ENCODE results near the gene ABCA1. TPM values are rescaled to one million over a fixed set of nuclear protein-coding genes. Genes with fewer than 3 reads are reported as not detected.

The ABCA1 gene
- total RNA-seq, 3 donors from 2014 or later (not counting 1 experiment from before 2014, with no cell fraction given): 1.9 to 10.8 (median 4.8) TPM

GRCh38 chr9:104885818-104886709, 41.9 kb downstream of the ABCA1 start:
- Histone ChIP-seq H3K9me3 (ENCODE audit: control insufficient read depth, insufficient read depth, low read length) (no peaks in the 10 kb centered on the region), H3K4me3 (ENCODE audit: low read length) (no peak overlapping the region), H3K27me3 (ENCODE audit: control insufficient read depth, insufficient read depth, low read length) (no peaks in the 10 kb centered on the region), H3K4me1 (ENCODE audit: control insufficient read depth, insufficient read depth, low read length) (no peaks in the 10 kb centered on the region), H3K27ac (ENCODE audit: low read length) (no peak overlapping the region), H3K36me3 (ENCODE audit: control insufficient read depth, insufficient read depth, low read length) (no peaks in the 10 kb centered on the region)
- ATAC-seq: no peak
- no peak for DNase-seq
- Mint-ChIP-seq H3K27me3 (ENCODE audit: low read depth in 2 of 2) (no peaks in the 10 kb centered on the region), H3K4me1 (no peaks in the 10 kb centered on the region), H3K4me3 (no peak overlapping the region), H3K36me3 (no peaks in the 10 kb centered on the region), H3K9me3 (no peaks in the 10 kb centered on the region), H3K27ac (no peak overlapping the region)
- no peak for TF ChIP-seq CTCF (IDR thresholded peaks at IDR 0.05)
- WGBS (ENCODE audit: insufficient coverage): 95% methylated on average over 3 of the region's 3 CpGs
- intact Hi-C loops (cut with micrococcal nuclease): no loop called here

- DNase-seq (no peak), ATAC-seq (peak in 1 of 3 donors; percentile 10)
- 96% methylated on average over 2 of the region's 2 CpGs for WGBS (ENCODE audit: insufficient coverage)
- Histone ChIP-seq H3K27me3 (ENCODE audit: control insufficient read depth, insufficient read depth, low read length) (no peaks in the 10 kb centered on the region), H3K9me3 (ENCODE audit: control insufficient read depth, insufficient read depth, low read length) (no peaks in the 10 kb centered on the region), H3K4me3 (ENCODE audit: low read length) (no peak overlapping the region), H3K36me3 (ENCODE audit: control insufficient read depth, insufficient read depth, low read length) (no peaks in the 10 kb centered on the region), H3K27ac (ENCODE audit: low read length) (no peak overlapping the region), H3K4me1 (ENCODE audit: control insufficient read depth, insufficient read depth, low read length) (no peaks in the 10 kb centered on the region)
- no peak for TF ChIP-seq CTCF (IDR thresholded peaks at IDR 0.05)
- Mint-ChIP-seq H3K9me3 (no peaks in the 10 kb centered on the region), H3K36me3 (no peaks in the 10 kb centered on the region), H3K4me3 (no peak overlapping the region), H3K27ac (no peak overlapping the region), H3K27me3 (ENCODE audit: low read depth in 2 of 2) (no peaks in the 10 kb centered on the region), H3K4me1 (no peaks in the 10 kb centered on the region)
- intact Hi-C loops (cut with micrococcal nuclease): no loop called here
Observed at GRCh38 chr9:104883169-104883568, 44.8 kb downstream of the ABCA1 start.

- no peak for ATAC-seq
- Histone ChIP-seq H3K4me1 (ENCODE audit: control insufficient read depth, insufficient read depth, low read length) (no peaks in the 10 kb centered on the region), H3K27ac (ENCODE audit: low read length) (no peak overlapping the region), H3K27me3 (ENCODE audit: control insufficient read depth, insufficient read depth, low read length) (no peaks in the 10 kb centered on the region), H3K4me3 (ENCODE audit: low read length) (no peak overlapping the region), H3K36me3 (ENCODE audit: control insufficient read depth, insufficient read depth, low read length) (no peaks in the 10 kb centered on the region), H3K9me3 (ENCODE audit: control insufficient read depth, insufficient read depth, low read length) (no peaks in the 10 kb centered on the region)
- Mint-ChIP-seq H3K27me3 (ENCODE audit: low read depth in 2 of 2) (no peaks in the 10 kb centered on the region), H3K36me3 (no peaks in the 10 kb centered on the region), H3K4me3 (no peak overlapping the region), H3K27ac (no peak overlapping the region), H3K4me1 (no peaks in the 10 kb centered on the region), H3K9me3 (no peaks in the 10 kb centered on the region)
- TF ChIP-seq CTCF (IDR thresholded peaks at IDR 0.05): no peak
- intact Hi-C loops (cut with micrococcal nuclease): no loop called here
- DNase-seq: no peak
Observed at GRCh38 chr9:104882566-104882965, 45.4 kb downstream of the ABCA1 start.

- WGBS (ENCODE audit: insufficient coverage): 97% methylated on average over 4 of the region's 4 CpGs
- Histone ChIP-seq H3K4me3 (ENCODE audit: low read length) (no peak overlapping the region), H3K36me3 (ENCODE audit: control insufficient read depth, insufficient read depth, low read length) (no peaks in the 10 kb centered on the region), H3K27me3 (ENCODE audit: control insufficient read depth, insufficient read depth, low read length) (no peaks in the 10 kb centered on the region), H3K4me1 (ENCODE audit: control insufficient read depth, insufficient read depth, low read length) (no peaks in the 10 kb centered on the region), H3K27ac (ENCODE audit: low read length) (no peak overlapping the region), H3K9me3 (ENCODE audit: control insufficient read depth, insufficient read depth, low read length) (no peaks in the 10 kb centered on the region)
- H3K27me3 Mint-ChIP-seq (ENCODE audit: low read depth in 2 of 2): no peaks in the 10 kb centered on the region
- DNase-seq (no peak), ATAC-seq (no peak)
- H3K36me3 Mint-ChIP-seq: no peaks in the 10 kb centered on the region
- no peaks in the 10 kb centered on the region for H3K9me3 Mint-ChIP-seq
- no peak for TF ChIP-seq CTCF (IDR thresholded peaks at IDR 0.05)
- no peak overlapping the region for H3K4me3 Mint-ChIP-seq
- H3K4me1 Mint-ChIP-seq: no peaks in the 10 kb centered on the region
- H3K27ac Mint-ChIP-seq: no peak overlapping the region
- intact Hi-C loops (cut with micrococcal nuclease): no loop called here
Observed at GRCh38 chr9:104882086-104882485, 45.9 kb downstream of the ABCA1 start.

Data from natural killer cell (primary cell).